RWPE2 (cell line): ENCODE results near the gene BAAT.

ENCODE experiments used
- ATAC-seq: fragments of 200-7000 bp; cut with Tn5 transposase; 3 replicates; pipeline ENCODE4 v1.9.1; 2021; ENCODE audit warnings: low read depth
- DNase-seq: peaks from one replicate; pipeline ENCODE4 v3.0.0-alpha.2; 2020; ENCODE audit warnings: low spot score
- H3K27ac ChIP-seq: fragments of 450-650 bp; 2 replicates; pipeline ENCODE4 v1.5.1; 2017; ENCODE audit warnings: mild to moderate bottlenecking; ENCODE audit not compliant: poor library complexity, severe bottlenecking
- H3K27me3 ChIP-seq: fragments of 250-450 bp; sonication (Bioruptor Pico); 2 replicates; pipeline ENCODE4 v1.5.1; 2021; ENCODE audit warnings: mild to moderate bottlenecking, moderate library complexity; ENCODE audit not compliant: insufficient read depth, poor library complexity, severe bottlenecking
- H3K36me3 ChIP-seq: fragments of 250-450 bp; sonication (Bioruptor Pico); 2 replicates; pipeline ENCODE4 v1.5.1; 2020; ENCODE audit warnings: low read depth, mild to moderate bottlenecking, moderate library complexity
- H3K4me1 ChIP-seq: fragments of 250-450 bp; sonication (Bioruptor Pico); 2 replicates; pipeline ENCODE4 v1.5.1; 2021; ENCODE audit warnings: mild to moderate bottlenecking, moderate library complexity; ENCODE audit not compliant: insufficient read depth, poor library complexity, severe bottlenecking
- H3K4me3 ChIP-seq: fragments of 250-450 bp; sonication (Bioruptor Pico); 2 replicates; pipeline ENCODE4 v1.5.1; 2021; ENCODE audit warnings: mild to moderate bottlenecking, moderate library complexity; ENCODE audit not compliant: severe bottlenecking
- H3K9me3 ChIP-seq: fragments of 250-450 bp; sonication (Bioruptor Pico); 2 replicates; pipeline ENCODE4 v1.5.1; 2021; ENCODE audit warnings: mild to moderate bottlenecking, moderate library complexity; ENCODE audit not compliant: severe bottlenecking
- CTCF ChIP-seq: fragments of 450-650 bp; IDR thresholded peaks from one replicate; pipeline ENCODE4 v1.5.1; 2017; ENCODE audit warnings: mild to moderate bottlenecking, moderate library complexity; ENCODE audit not compliant: poor library complexity, severe bottlenecking

The BAAT gene

GRCh38 chr9:101398930-101399642 is 14.3 kb upstream of the BAAT start:
- Histone ChIP-seq H3K36me3 (peaks cover 76% of the 10 kb centered on the region), H3K9me3 (no peaks in the 10 kb centered on the region), H3K27ac (no peak overlapping the region), H3K27me3 (no peaks in the 10 kb centered on the region), H3K4me3 (peak overlapping the region; percentile 56), H3K4me1 (peaks cover 5% of the 10 kb centered on the region)
- ATAC-seq (peak; percentile 31; the same call in 2 of the 3 replicates), DNase-seq (peak; percentile 57)
- no peak for TF ChIP-seq CTCF

GRCh38 chr9:101398068-101398929 is 13.5 kb upstream of the BAAT start, which contains the start of the genes MRPL50 and ZNF189:
Gene MRPL50, minus strand, starts transcription at chr9:101398618. Its CDS starts 26 bp downstream, at chr9:101398592.
Gene ZNF189, plus strand, starts transcription at chr9:101398851. Its CDS starts 306 bp downstream, at chr9:101399157.
- peak within 1 kb of the TSS; percentile 56 for H3K4me3 ChIP-seq
- peak; percentile 98 for ATAC-seq
- no peaks in the 10 kb centered on the region for H3K27me3 ChIP-seq
- no peaks in the 10 kb centered on the region for H3K9me3 ChIP-seq
- H3K36me3 ChIP-seq = peaks cover 71% of the 10 kb centered on the region
- H3K27ac ChIP-seq = no peak within 1 kb of the TSS
- no peak for TF ChIP-seq CTCF
- DNase-seq = peak; percentile 97
- H3K4me1 ChIP-seq = peaks cover 5% of the 10 kb centered on the region

- H3K4me1 ChIP-seq = peaks cover 5% of the 10 kb centered on the region
- H3K9me3 ChIP-seq = no peaks in the 10 kb centered on the region
- peaks cover 70% of the 10 kb centered on the region for H3K36me3 ChIP-seq
- no peak for TF ChIP-seq CTCF
- H3K27ac ChIP-seq = no peak overlapping the region
- DNase-seq (no peak), ATAC-seq (no peak)
- peak overlapping the region; percentile 56 for H3K4me3 ChIP-seq
- H3K27me3 ChIP-seq = no peaks in the 10 kb centered on the region
These were observed 12.9 kb upstream of the BAAT start for GRCh38 chr9:101397746-101398067.

GRCh38 chr9:101394687-101395086 is 9.9 kb upstream of the BAAT start:
- DNase-seq = no peak
- ATAC-seq = no peak
- H3K4me1 ChIP-seq = peaks cover 5% of the 10 kb centered on the region
- peaks cover 64% of the 10 kb centered on the region for H3K36me3 ChIP-seq
- no peak overlapping the region for H3K27ac ChIP-seq
- TF ChIP-seq CTCF = no peak
- H3K27me3 ChIP-seq = no peaks in the 10 kb centered on the region
- H3K9me3 ChIP-seq = no peaks in the 10 kb centered on the region
- no peak overlapping the region for H3K4me3 ChIP-seq
